ENCODE results near the gene HRH2. TPM values are rescaled to one million over a fixed set of nuclear protein-coding genes. Genes with fewer than 3 reads are reported as not detected.

Gene HRH2
- total and polyA plus RNA-seq, 9 of the 15 experiments (the other 6 are each of a cell fraction or from before 2014, with no cell fraction given): 0.04 TPM; not detected in 8

DNA sequence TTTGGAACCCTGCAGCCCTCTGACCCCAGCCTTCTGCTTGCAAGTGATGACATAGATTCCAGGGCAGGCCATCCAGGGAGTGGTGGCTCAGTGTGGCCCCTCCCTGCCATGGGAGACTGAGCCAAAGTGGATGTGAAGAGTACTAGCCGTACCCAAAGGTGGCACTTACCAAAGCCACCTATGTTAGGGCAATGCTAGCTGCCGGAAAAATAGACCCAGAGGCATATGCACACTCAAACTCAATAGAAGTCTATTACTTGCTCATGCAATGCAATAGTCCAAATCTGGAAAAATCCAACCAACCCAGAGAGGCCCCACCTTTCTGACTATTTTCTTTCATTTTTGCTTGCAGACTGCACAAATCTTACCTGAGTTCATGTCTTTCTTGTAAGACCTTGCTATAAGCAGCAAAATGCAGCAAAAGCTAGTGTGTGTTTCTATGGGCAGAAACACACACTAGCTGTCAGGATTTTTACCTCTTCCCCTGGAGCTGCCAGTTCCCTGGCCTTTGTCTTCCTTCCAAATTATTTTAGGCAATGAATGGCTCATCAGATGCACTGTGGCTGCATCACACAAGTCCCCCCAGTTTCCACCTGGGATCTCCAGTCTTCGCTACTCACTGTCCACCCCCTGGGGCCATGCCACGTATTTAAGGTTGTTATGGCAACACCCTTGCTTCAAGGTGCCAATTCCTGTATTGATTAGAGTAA lies 74.0 kb downstream of the HRH2 start:
- Histone ChIP-seq H3K4me3 (no peak overlapping the region), H3K4me2 (ENCODE audit: insufficient read depth, low read length) (no peak overlapping the region), H3K9me1 (ENCODE audit: control insufficient read depth, insufficient read depth, low read length) (no peaks in the 10 kb centered on the region), H3K4me1 (replicated peaks in 1 of 2; ENCODE audit: control insufficient read depth in 2 of 2, insufficient read depth in 2 of 2, low read length in 2 of 2) (peaks cover 0 to 7% of the 10 kb centered on the region in 2 experiments; a peak in 2 of 5 replicates), H3K27ac (ENCODE audit: extremely low read depth, low read depth, low read length) (no peak overlapping the region), H3K9ac (ENCODE audit: insufficient read depth in 1 of 2, low read depth in 2 of 2, low read length in 2 of 2) (no peak overlapping the region), H3K36me3 (ENCODE audit: control insufficient read depth, insufficient read depth, low read length) (no peaks in the 10 kb centered on the region), H3K27me3 (ENCODE audit: control insufficient read depth in 2 of 2, insufficient read depth in 2 of 2, low read length in 2 of 2) (peaks cover 0 to 49% of the 10 kb centered on the region in 2 experiments; a peak in 3 of 5 replicates), H3K9me3 (replicated peaks; ENCODE audit: control insufficient read depth, insufficient read depth, low read depth, low read length) (no peaks in the 10 kb centered on the region), H4K20me1 (replicated peaks; ENCODE audit: control insufficient read depth, insufficient read depth, low read length) (peaks cover 4% of the 10 kb centered on the region; the same call in 1 of the 2 replicates), H2AFZ (ENCODE audit: low read depth, low read length) (no peak overlapping the region), H3K79me2 (ENCODE audit: control insufficient read depth, insufficient read depth, low read length) (no peaks in the 10 kb centered on the region)
- ATAC-seq (no peak), FAIRE-seq (no peak), DNase-seq (ENCODE audit: extremely low read depth in 1 of 4, low spot score in 3 of 4) (no peak)
- intact Hi-C loops (cut with micrococcal nuclease) (no loop called here), in situ Hi-C loops (cut with MboI) (loop anchor here (25.0 kb wide), 2 partner anchors 855 to 1380 kb away; no protein-coding TSS in a partner anchor)
- no TSS peak for BruUV-seq (replicated peaks)
- 2% methylated on average over 4 of the region's 4 CpGs for WGBS (ENCODE audit: insufficient coverage, low coverage, missing lambda C conversion rate)
- ChIA-PET POLR2A (interaction anchor here (0.6 to 0.9 kb wide), 2 partner anchors 42 to 198 kb away, joined by 3 read pairs; no protein-coding TSS in a partner anchor), CTCF (ENCODE audit: low intra/inter-chr PET ratio) (interaction anchor here (0.6 kb wide), 1 partner anchor 758 kb away, joined by 3 read pairs; no protein-coding TSS in a partner anchor)
- no peak for TF ChIP-seq SLC30A9 (CRISPR knock-in tag; IDR thresholded peaks at IDR 0.05)
- TF ChIP-seq MAZ (CRISPR knock-in tag; conservative IDR thresholded peaks at IDR 0.05 in 1 of 2, IDR thresholded peaks at IDR 0.05 in 1 of 2): no peak
- peak; percentile 17; the same call in 1 of the 2 replicates for TF ChIP-seq RFX1 (IDR thresholded peaks at IDR 0.05)
- no peak for TF ChIP-seq JUND (IDR thresholded peaks at IDR 0.05; ENCODE audit: borderline replicate concordance, low read depth, low read length)
- no peak for TF ChIP-seq JUND (tag; IDR thresholded peaks at IDR 0.05; ENCODE audit: borderline replicate concordance, low read depth, low read length)
- TF ChIP-seq, protein P1, sequence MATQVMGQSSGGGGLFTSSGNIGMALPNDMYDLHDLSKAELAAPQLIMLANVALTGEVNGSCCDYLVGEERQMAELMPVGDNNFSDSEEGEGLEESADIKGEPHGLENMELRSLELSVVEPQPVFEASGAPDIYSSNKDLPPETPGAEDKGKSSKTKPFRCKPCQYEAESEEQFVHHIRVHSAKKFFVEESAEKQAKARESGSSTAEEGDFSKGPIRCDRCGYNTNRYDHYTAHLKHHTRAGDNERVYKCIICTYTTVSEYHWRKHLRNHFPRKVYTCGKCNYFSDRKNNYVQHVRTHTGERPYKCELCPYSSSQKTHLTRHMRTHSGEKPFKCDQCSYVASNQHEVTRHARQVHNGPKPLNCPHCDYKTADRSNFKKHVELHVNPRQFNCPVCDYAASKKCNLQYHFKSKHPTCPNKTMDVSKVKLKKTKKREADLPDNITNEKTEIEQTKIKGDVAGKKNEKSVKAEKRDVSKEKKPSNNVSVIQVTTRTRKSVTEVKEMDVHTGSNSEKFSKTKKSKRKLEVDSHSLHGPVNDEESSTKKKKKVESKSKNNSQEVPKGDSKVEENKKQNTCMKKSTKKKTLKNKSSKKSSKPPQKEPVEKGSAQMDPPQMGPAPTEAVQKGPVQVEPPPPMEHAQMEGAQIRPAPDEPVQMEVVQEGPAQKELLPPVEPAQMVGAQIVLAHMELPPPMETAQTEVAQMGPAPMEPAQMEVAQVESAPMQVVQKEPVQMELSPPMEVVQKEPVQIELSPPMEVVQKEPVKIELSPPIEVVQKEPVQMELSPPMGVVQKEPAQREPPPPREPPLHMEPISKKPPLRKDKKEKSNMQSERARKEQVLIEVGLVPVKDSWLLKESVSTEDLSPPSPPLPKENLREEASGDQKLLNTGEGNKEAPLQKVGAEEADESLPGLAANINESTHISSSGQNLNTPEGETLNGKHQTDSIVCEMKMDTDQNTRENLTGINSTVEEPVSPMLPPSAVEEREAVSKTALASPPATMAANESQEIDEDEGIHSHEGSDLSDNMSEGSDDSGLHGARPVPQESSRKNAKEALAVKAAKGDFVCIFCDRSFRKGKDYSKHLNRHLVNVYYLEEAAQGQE (IDR thresholded peaks at IDR 0.05; ENCODE audit: borderline replicate concordance): no peak
- TF ChIP-seq, protein P1 (CRISPR knock-in tag; IDR thresholded peaks at IDR 0.05; ENCODE audit: low read depth): no peak
- TF ChIP-seq PTRF (tag; IDR thresholded peaks at IDR 0.05): no peak
- TF ChIP-seq ELF1 (tag; IDR thresholded peaks at IDR 0.05): no peak
